Trophoblast cell (in vitro differentiated cells and primary cell): ENCODE measurements around the gene SLC25A23.

Experiments
- DNase-seq, 2 donors: peaks; one replicate each; pipeline ENCODE4 v3.0.0-alpha.2; 2016
- H2AFZ ChIP-seq: 2 replicates; pipeline ENCODE4 v1.6.1; 2013; ENCODE audit warnings: low read length, moderate library complexity, mild to moderate bottlenecking; ENCODE audit not compliant: insufficient read depth, poor library complexity
- H2AK5ac ChIP-seq: 2 replicates; pipeline ENCODE4 v1.6.1; 2013; ENCODE audit warnings: mild to moderate bottlenecking, low read length
- H2BK120ac ChIP-seq: 2 replicates; pipeline ENCODE4 v1.6.1; 2013; ENCODE audit warnings: low read length, mild to moderate bottlenecking, moderate library complexity; ENCODE audit not compliant: insufficient read depth, poor library complexity
- H2BK12ac ChIP-seq: 2 replicates; pipeline ENCODE4 v1.6.1; 2013; ENCODE audit warnings: mild to moderate bottlenecking, low read length, moderate library complexity
- H2BK5ac ChIP-seq: 2 replicates; pipeline ENCODE4 v1.6.1; 2013; ENCODE audit warnings: low read length, low read depth, moderate library complexity, mild to moderate bottlenecking; ENCODE audit not compliant: poor library complexity
- H3K14ac ChIP-seq: 2 replicates; pipeline ENCODE4 v1.6.1; 2013; ENCODE audit warnings: mild to moderate bottlenecking, low read length
- H3K18ac ChIP-seq: 2 replicates; pipeline ENCODE4 v1.6.1; 2013; ENCODE audit warnings: mild to moderate bottlenecking, low read length
- H3K23ac ChIP-seq: 2 replicates; pipeline ENCODE4 v1.6.1; 2013; ENCODE audit warnings: low read length
- H3K27ac ChIP-seq: 2 replicates; pipeline ENCODE4 v1.5.1; 2013; ENCODE audit warnings: low read depth, mild to moderate bottlenecking, inconsistent platforms, low read length, moderate library complexity
- H3K27me3 ChIP-seq: 2 replicates; pipeline ENCODE4 v1.6.1; 2013; ENCODE audit warnings: inconsistent platforms, mild to moderate bottlenecking, low read length, moderate library complexity; ENCODE audit not compliant: insufficient read depth
- H3K36me3 ChIP-seq, 2 experiments: 1 replicate in 1 of 2; 2 replicates in 1 of 2; pipeline ENCODE4 v1.6.1; 2013; ENCODE audit warnings: low read length in 2 of 2, mild to moderate bottlenecking in 2 of 2, moderate library complexity in 1 of 2; ENCODE audit not compliant: insufficient read depth in 2 of 2, control insufficient read depth in 1 of 2
- H3K4ac ChIP-seq: 2 replicates; pipeline ENCODE4 v1.6.1; 2013; ENCODE audit warnings: low read depth, mild to moderate bottlenecking, low read length, moderate library complexity
- H3K4me1 ChIP-seq, 2 experiments: 1 replicate in 1 of 2; 2 replicates in 1 of 2; pipeline ENCODE4 v1.6.1; 2013; ENCODE audit warnings: low read length in 2 of 2, mild to moderate bottlenecking in 2 of 2, moderate library complexity in 1 of 2; ENCODE audit not compliant: insufficient read depth in 2 of 2, control insufficient read depth in 1 of 2
- H3K4me2 ChIP-seq: 2 replicates; pipeline ENCODE4 v1.6.1; 2013; ENCODE audit warnings: inconsistent platforms, mild to moderate bottlenecking, low read length, moderate library complexity
- H3K4me3 ChIP-seq: 2 replicates; pipeline ENCODE4 v1.5.1; 2013; ENCODE audit warnings: mild to moderate bottlenecking, low read depth, low read length, inconsistent platforms
- H3K79me1 ChIP-seq: one replicate; pipeline ENCODE4 v1.6.1; 2013; ENCODE audit warnings: low read length
- H3K79me2 ChIP-seq: 2 replicates; pipeline ENCODE4 v1.6.1; 2013; ENCODE audit warnings: low read length, mild to moderate bottlenecking; ENCODE audit not compliant: control insufficient read depth, insufficient read depth, poor library complexity
- H3K9ac ChIP-seq: 2 replicates; pipeline ENCODE4 v1.6.1; 2013; ENCODE audit warnings: mild to moderate bottlenecking, low read length
- H3K9me3 ChIP-seq: 2 replicates; pipeline ENCODE4 v1.6.1; 2013; ENCODE audit warnings: low read depth, mild to moderate bottlenecking, control low read depth, inconsistent platforms, low read length; ENCODE audit not compliant: insufficient read depth
- H4K12ac ChIP-seq: 2 replicates; pipeline ENCODE4 v1.6.1; 2013; ENCODE audit warnings: low read depth, mild to moderate bottlenecking, low read length, moderate library complexity
- H4K8ac ChIP-seq: 2 replicates; pipeline ENCODE4 v1.6.1; 2013; ENCODE audit warnings: low read depth, mild to moderate bottlenecking, low read length, moderate library complexity
- H4K91ac ChIP-seq: one replicate; pipeline ENCODE4 v1.6.1; 2013; ENCODE audit warnings: low read depth, mild to moderate bottlenecking, low read length, moderate library complexity
- WGBS: extraction: QIAGEN DNeasy Blood & Tissue Kit; methylation state at CpG from one replicate; pipeline ENCODE4 v1.1.7; 2013; ENCODE audit warnings: missing lambda C conversion rate; ENCODE audit not compliant: insufficient read length, insufficient coverage; ENCODE audit errors: extremely low coverage; 5-methylcytosine and 5-hydroxymethylcytosine counted together

Gene SLC25A23

DNA sequence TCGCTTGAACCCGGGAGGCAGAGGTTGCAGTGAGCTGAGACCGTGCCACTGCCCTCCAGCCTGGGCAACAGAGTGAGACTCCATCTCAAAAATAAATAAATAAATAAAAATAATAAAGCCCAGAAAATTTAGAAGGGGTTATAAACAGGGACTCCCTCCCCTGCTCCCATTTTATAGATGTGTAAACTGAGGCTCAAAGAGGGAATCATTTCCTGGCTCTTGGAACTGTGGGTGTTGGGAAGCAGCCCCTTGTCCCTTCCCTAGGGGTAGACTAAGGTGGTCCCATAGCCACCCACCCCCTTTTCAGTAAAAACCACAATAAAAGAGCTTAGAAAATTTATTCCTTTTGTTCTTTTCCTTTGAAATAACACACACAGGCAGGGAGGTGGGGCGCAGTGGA is 19.8 kb downstream of the SLC25A23 start:
- Histone ChIP-seq H2BK5ac (no peak overlapping the region), H3K4me2 (no peak overlapping the region), H3K4ac (no peak overlapping the region), H3K4me3 (no peak overlapping the region), H3K18ac (no peak overlapping the region), H3K9me3 (no peaks in the 10 kb centered on the region), H3K79me1 (no peaks in the 10 kb centered on the region), H3K27me3 (no peaks in the 10 kb centered on the region), H3K79me2 (no peaks in the 10 kb centered on the region), H4K12ac (no peak overlapping the region), H3K27ac (no peak overlapping the region), H3K14ac (no peak overlapping the region), H3K4me1 (no peaks in the 10 kb centered on the region), H3K9ac (no peak overlapping the region), H3K36me3 (no peaks in the 10 kb centered on the region), H3K23ac (no peak overlapping the region), H2AK5ac (no peak overlapping the region), H2BK12ac (no peak overlapping the region), H4K8ac (no peak overlapping the region), H2AFZ (no peak overlapping the region), H4K91ac (no peak overlapping the region), H2BK120ac (no peak overlapping the region)
- DNase-seq, result no peak
- whole genome bisulfite sequencing, result no CpG with 5 or more reads among the region's 4 CpGs

DNA sequence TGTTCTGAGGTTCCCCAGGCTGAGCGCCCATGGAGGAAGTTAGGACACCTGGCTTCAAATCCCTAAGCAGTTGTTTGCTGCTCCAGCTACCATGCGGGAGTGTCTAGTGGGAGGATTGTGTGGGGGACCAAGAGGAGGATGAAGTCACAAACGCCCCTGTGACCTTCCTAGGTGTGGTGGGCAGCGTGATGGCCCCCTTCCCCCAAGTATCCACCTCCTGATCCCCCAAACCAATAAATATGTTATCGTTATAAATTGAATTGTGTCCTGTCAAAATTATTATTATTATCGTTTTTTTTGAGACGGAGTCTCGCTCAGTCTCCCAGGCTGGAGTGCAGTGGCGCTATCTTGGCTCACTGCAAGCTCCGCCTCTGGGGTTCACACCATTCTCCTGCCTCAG is 25.9 kb downstream of the SLC25A23 start, which contains the start of gene SLC25A41:
Gene SLC25A41 (minus strand): TSS at position 101 of the 400 bp plus-strand sequence. CDS start 70 bp downstream, at position 31.
- Histone ChIP-seq H3K23ac (no peak within 1 kb of the TSS), H3K27me3 (no peaks in the 10 kb centered on the region), H2BK5ac (no peak within 1 kb of the TSS), H2AFZ (no peak within 1 kb of the TSS), H3K36me3 (no peaks in the 10 kb centered on the region), H3K4me2 (no peak within 1 kb of the TSS), H2BK120ac (no peak within 1 kb of the TSS), H2AK5ac (no peak within 1 kb of the TSS), H3K14ac (no peak within 1 kb of the TSS), H2BK12ac (no peak within 1 kb of the TSS), H3K4me1 (no peaks in the 10 kb centered on the region), H4K12ac (no peak within 1 kb of the TSS), H3K4ac (no peak within 1 kb of the TSS), H4K8ac (no peak within 1 kb of the TSS), H3K27ac (no peak within 1 kb of the TSS), H3K79me2 (no peaks in the 10 kb centered on the region), H3K18ac (no peak within 1 kb of the TSS), H3K4me3 (peak within 1 kb of the TSS; percentile 30), H3K9me3 (no peaks in the 10 kb centered on the region), H4K91ac (no peak within 1 kb of the TSS), H3K79me1 (no peaks in the 10 kb centered on the region), H3K9ac (no peak within 1 kb of the TSS)
- WGBS, result no CpG with 5 or more reads among the region's 10 CpGs
- no peak for DNase-seq

DNA sequence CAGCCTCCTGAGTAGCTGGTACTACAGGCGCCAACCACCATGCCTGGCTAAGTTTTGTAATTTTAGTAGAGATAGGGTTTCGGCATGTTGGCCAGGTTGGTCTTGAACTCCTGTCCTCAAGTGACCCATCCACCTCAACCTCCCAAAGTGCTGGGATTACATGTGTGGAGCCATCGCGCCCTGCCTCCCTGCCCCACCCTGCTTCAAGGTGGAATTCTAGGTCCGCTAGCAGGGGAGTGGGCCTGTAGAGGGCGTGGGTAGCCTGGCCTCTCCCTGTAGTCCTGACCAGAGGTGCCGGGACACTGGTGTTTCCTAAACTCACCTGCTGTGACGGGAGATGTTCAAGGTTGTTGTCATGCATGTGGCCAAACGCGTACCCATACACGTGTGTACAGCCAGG is 26.4 kb downstream of the SLC25A23 start:
- Histone ChIP-seq H3K9ac (no peak overlapping the region), H4K91ac (no peak overlapping the region), H3K9me3 (no peaks in the 10 kb centered on the region), H3K4ac (no peak overlapping the region), H4K12ac (no peak overlapping the region), H2AK5ac (no peak overlapping the region), H3K36me3 (no peaks in the 10 kb centered on the region), H3K4me3 (peak overlapping the region; percentile 30), H2BK120ac (no peak overlapping the region), H2AFZ (no peak overlapping the region), H3K14ac (no peak overlapping the region), H3K4me2 (no peak overlapping the region), H3K79me1 (no peaks in the 10 kb centered on the region), H3K27ac (no peak overlapping the region), H3K79me2 (no peaks in the 10 kb centered on the region), H3K23ac (no peak overlapping the region), H3K18ac (no peak overlapping the region), H4K8ac (no peak overlapping the region), H2BK12ac (no peak overlapping the region), H2BK5ac (no peak overlapping the region), H3K4me1 (no peaks in the 10 kb centered on the region), H3K27me3 (no peaks in the 10 kb centered on the region)
- no peak for DNase-seq
- WGBS, result no CpG with 5 or more reads among the region's 11 CpGs

DNA sequence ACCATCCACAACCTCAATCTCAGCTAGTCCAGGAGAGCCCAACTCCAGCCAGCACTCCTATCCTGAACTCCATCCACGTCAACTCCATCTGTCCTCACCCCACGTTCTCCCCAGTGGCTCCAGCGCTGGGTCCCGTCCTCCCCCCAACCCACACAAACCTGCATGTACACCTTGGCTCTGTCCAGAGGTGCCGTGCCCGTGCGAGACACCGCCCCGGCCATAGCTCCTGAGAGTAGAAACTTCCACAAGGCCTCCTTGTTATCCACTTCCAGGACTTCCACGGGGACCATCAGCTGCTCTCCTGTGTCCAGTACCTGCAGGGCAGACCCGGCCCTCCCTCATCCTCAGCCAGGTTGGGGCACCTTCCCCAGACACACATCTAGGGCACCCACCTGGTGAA is 27.7 kb downstream of the SLC25A23 start:
- Histone ChIP-seq H4K91ac (no peak overlapping the region), H3K79me2 (no peaks in the 10 kb centered on the region), H2AFZ (no peak overlapping the region), H3K9ac (no peak overlapping the region), H3K9me3 (no peaks in the 10 kb centered on the region), H3K79me1 (no peaks in the 10 kb centered on the region), H2AK5ac (no peak overlapping the region), H2BK5ac (no peak overlapping the region), H3K4me2 (no peak overlapping the region), H4K12ac (no peak overlapping the region), H3K4me3 (no peak overlapping the region), H3K36me3 (no peaks in the 10 kb centered on the region), H3K23ac (no peak overlapping the region), H3K18ac (no peak overlapping the region), H2BK120ac (no peak overlapping the region), H3K27me3 (no peaks in the 10 kb centered on the region), H3K4me1 (no peaks in the 10 kb centered on the region), H3K4ac (no peak overlapping the region), H3K27ac (no peak overlapping the region), H4K8ac (no peak overlapping the region), H2BK12ac (no peak overlapping the region), H3K14ac (no peak overlapping the region)
- no peak for DNase-seq
- no CpG with 5 or more reads among the region's 11 CpGs for WGBS
